HK-2 (cell line): ENCODE data around the gene ARHGEF7.
"Not testable (repeated sequence)": the region's sequence is repeated elsewhere in the genome, so short reads cannot be mapped to it uniquely, and the experiment has no call there.

ENCODE experiments used
- DNase-seq: peaks from one replicate; pipeline ENCODE4 v3.0.0-alpha.2; 2018; ENCODE audit not compliant: unreplicated experiment

ARHGEF7 gene

DNA sequence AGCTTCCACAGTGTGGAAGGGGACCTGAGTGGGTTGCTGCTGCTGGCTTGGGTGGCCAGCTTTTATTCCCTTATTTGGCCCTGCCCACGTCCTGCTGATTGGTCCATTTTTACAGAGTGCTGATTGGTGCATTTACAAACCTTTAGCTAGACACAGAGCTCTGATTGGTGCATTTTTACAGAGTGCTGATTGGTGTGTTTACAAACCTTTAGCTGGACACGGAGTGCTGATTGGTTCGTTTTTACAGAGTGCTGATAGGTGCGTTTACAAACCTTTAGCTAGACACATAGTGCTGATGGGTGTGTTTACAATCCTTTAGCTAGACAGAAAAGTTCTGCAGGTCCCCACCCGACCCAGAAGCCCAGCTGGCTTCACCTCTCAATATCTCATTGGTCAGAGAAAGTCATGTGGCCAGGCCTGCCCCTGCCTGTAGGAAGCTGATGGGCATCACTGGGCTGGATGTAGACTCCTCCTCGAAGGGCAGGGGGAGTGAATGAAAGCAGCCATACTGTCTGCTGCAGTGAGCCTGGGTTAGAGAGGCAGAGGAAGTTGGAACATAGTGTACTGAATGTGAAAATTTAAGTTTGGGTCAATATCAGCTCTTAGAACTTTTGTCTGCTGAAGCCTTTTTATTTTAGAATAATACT lies 83.7 kb downstream of the ARHGEF7 start:
- DNase-seq: not testable (repeated sequence)

GRCh38 chr13:111201304-111201940 lies 86.3 kb downstream of the ARHGEF7 start:
- DNase-seq: no peak

DNA sequence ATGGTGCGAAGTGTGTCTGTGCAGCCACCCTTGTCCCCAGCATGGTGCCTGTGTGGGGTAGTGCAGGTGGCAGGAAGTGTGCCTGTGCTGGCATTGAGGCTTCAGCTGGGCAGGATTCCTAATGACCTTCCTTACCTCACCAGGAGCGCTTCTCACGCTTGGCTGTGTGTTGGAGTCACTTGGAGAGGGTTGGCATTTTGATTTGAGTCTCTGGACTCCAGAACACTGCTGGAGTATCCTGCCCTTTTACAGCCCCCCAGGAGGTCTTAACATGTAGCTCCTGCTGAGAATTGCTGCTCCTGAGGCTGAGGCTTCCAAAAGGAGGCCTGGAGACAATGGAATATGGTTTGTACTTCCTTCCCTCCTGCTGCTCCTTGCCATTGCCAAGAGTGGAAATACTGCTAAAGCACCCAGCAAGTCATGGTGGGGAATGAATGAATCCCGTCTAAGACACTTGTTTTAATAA lies 87.1 kb downstream of the ARHGEF7 start:
- DNase-seq: no peak

GRCh38 chr13:111202745-111203144 lies 87.6 kb downstream of the ARHGEF7 start:
- peak; percentile 10 for DNase-seq

DNA sequence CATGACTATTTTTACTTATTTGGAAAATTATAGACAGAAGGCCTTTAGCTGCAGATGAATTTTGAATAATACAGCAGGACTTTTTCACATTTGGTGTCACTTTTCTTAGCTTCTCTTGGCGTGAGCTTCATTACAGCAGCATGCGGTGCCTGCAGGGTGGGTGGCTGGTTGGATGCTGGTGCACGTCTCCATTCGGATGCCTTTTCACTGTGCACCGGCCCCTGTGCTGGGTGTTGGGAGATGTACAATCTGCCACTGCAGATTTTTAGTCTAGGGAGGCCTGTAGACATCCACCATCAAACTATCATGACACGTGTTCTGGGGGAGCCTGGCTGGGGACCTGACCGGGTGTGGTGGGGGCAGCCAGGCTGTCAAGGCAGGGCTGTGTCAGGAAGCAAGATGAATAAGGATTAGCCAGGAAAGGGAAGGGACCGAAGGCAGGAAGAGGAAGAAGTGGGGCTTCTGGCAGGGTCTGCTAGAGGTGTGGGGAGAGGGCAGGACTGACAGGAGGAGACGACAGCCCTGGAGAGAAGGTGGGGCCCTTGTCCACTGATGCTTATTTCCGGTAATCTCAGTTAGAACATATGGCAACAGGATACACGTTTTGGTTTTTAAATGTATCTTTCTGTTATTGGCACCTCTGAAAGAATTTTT lies 88.8 kb downstream of the ARHGEF7 start:
- no peak for DNase-seq

DNA sequence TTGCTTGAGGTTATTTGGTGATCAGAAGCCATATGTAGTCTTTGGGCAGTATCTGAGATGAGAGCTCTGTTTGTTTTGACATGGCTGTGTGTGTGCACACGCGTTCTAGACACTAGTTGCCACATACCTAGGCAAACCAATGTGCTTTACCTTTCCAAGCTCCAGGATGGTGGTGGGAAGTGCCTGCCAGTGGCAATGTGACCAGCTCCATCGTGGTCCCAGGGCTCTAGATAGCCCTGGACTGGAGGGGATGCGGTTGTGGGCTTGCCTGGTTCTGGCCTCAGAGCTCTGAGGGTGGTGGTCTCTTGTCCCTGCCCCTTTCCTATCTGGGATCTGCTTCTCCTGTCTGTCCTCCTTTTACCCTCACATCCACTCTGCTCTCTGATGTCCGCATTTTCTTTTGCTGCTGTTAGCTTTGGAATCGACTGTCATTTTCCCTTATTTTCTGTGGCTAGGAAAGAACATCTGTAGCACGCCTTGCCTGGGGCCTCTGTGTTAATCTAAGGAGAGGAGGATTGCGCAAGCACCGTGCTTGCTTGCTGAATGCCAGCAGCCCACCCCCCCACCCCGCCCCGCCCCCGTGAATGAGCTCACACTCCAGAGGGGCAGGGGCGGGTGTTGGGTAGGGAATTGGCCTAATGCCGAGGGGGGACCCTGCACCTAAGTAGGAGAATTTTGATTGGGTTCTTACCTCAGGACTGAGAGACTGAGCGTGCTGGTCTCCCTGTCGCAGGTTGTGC lies 89.5 kb downstream of the ARHGEF7 start:
- DNase-seq: no peak

DNA sequence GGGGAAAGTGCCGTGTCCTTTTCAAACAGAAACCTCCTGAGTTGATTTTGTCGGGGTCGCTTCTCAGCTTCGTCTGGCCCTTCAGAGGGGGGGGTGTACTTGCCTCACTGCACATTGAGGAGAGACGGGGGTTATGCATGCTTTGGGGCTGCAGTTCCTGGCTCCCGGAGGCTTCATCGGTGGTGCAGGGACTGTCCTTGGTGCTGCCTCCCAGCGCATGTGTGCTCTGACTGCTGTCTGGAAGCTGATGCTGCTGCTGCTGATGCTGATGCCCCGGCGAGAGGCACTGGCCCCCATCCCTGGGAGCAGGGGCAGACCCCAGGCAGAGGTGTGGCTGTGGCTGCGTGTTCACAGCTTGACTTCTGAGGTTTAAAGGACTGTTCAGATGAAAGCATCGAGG lies 91.0 kb downstream of the ARHGEF7 start:
- DNase-seq: no peak

DNA sequence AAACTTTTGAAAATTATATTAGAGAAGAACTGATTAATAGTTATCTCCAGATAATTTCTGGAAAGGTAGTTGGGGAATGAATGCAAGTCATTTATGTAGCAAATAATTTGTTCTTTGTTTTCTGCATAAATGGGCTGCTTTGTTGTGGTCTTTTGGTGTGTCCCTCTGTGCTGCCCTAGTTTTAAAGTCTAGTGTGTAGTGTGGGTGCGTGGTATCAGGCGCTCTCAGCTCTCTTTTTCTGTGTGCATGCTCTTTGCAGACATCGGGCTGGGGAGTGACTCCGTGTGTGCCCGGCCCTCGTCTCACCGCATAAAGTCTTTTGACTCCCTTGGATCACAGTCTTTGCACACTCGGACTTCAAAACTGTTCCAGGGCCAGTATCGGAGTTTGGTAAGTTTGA lies 94.5 kb downstream of the ARHGEF7 start:
- DNase-seq: no peak

DNA sequence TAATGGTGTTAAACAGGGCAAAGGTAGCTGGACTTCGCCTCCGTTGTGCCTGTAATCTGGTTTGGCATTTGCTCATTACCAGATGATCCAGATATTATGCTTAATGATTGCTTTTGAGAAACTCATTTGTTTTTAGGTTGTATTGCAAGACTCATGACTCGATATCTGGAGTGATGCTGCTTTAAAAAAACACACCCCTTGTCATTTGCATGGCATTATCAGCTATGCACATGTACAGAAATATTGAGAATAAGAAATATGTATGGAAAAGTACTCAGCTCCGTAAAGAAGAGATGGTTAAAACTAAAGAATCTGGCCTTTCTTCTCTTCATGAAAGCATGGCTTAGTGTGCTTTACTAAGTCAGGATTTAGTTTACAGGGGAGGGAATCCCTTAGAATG lies 95.0 kb downstream of the ARHGEF7 start:
- DNase-seq: no peak

GRCh38 chr13:111210544-111211469 lies 95.7 kb downstream of the ARHGEF7 start:
- peak; percentile 27 for DNase-seq

DNA sequence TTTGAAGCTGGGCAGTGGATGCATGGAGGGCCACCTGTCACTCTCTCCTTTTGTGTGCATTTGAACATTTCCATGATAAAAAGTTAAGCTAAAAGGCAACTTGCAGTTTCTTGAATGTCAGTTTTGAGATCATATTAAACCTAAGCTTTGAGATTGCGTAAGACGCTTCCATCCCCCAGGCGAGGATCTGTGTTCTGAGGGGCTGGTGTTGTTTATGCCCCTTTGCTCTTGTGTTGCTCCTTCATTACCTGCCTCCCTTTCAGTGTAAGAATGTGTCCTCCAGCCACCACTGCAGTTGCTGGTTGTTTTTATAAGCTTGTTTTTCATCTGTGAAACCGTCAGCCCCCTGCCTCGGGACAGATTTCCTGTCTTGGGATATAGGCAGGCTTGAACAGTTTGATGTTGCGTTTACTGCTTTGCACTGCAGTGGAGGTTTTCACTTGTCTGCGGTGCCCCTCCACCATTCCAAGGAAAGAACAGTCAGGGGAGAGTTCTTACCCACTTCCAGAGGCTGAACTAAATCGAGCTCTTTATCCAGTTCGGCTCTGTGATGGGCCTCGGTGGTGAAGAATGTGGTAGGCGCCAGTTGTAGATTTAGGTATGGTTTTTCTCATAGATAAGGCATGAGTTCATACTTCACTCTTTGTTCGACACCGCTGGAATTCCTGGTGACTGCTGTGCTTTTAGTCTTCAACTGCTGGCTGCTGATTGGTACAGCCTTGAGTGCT lies 96.8 kb downstream of the ARHGEF7 start:
- no peak for DNase-seq

GRCh38 chr13:111212517-111212873 lies 97.4 kb downstream of the ARHGEF7 start:
- no peak for DNase-seq

GRCh38 chr13:111213964-111214726 lies 99.0 kb downstream of the ARHGEF7 start:
- no peak for DNase-seq

GRCh38 chr13:111215081-111216047 lies 100.3 kb downstream of the ARHGEF7 start:
- DNase-seq: no peak

- DNase-seq: peak; percentile 20
These were observed 101.3 kb downstream of the ARHGEF7 start for GRCh38 chr13:111216166-111216960.

DNA sequence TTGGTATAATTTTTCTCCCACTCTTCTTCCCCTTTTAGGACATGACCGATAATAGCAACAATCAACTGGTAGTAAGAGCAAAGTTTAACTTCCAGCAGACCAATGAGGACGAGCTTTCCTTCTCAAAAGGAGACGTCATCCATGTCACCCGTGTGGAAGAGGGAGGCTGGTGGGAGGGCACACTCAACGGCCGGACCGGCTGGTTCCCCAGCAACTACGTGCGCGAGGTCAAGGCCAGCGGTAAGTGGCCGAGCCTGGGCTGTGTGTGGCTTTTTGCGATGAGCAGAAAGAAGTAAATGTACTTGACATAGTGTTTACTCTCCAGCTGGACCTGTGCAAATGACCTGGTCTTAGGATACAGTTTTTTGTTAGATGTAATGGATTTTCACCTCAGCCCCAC lies 102.5 kb downstream of the ARHGEF7 start:
- no peak for DNase-seq

DNA sequence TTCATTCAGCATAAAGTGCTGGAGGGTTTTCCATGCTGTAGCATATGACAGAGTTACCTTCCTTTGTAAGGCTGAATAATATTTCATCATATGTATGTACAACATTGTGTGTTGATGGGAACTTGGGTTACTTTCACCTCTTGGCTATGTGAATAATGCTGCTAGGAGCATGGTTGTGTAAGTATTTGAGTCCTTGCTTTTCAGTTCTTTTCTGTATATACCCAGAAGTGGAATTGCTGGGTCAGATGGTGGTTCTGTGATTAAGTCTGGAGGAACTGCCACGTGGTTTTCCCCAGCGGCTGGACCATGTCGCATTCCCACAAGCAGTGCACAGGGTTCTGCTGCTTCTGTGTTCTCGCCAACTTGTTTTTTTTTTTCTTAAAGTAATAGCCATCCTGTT lies 104.2 kb downstream of the ARHGEF7 start:
- DNase-seq: no peak

- no peak for DNase-seq
These were observed 104.8 kb downstream of the ARHGEF7 start for GRCh38 chr13:111219950-111220349.
